Activated T-helper 17 cell treated with anti-CD3 and anti-CD28 coated beads, Interleukin-2, amount 50 U/mL, for 72 hours (primary cell): ENCODE measurements around the gene ERBB4. TPM values are rescaled to one million over a fixed set of nuclear protein-coding genes. Genes with fewer than 3 reads are reported as not detected.

Experiments used
- ATAC-seq: fragments of 150-1000 bp; cut with Tn5 transposase; replicated peaks from 2 replicates; pipeline ENCODE4 v1.10.0; 2021; ENCODE audit warnings: mild to moderate bottlenecking, moderate library complexity
- H3K27ac Mint-ChIP-seq: one replicate; pipeline ENCODE4 v1.8.0; 2022; ENCODE audit warnings: mixed read lengths
- H3K27me3 Mint-ChIP-seq: one replicate; pipeline ENCODE4 v1.8.0; 2022; ENCODE audit warnings: mixed read lengths
- H3K36me3 Mint-ChIP-seq: one replicate; pipeline ENCODE4 v1.8.0; 2022; ENCODE audit warnings: low read depth, mild to moderate bottlenecking, mixed read lengths
- H3K4me1 Mint-ChIP-seq: one replicate; pipeline ENCODE4 v1.8.0; 2022; ENCODE audit warnings: mixed read lengths
- H3K4me3 Mint-ChIP-seq: one replicate; pipeline ENCODE4 v1.8.0; 2022; ENCODE audit warnings: mild to moderate bottlenecking, mixed read lengths
- H3K9me3 Mint-ChIP-seq: one replicate; pipeline ENCODE4 v1.8.0; 2022; ENCODE audit warnings: mixed read lengths
- total RNA-seq, 2 donors: library from RNA; stranded (reverse); gene quantifications; one replicate each; pipeline ENCODE4 v1.2.3, GENCODE V29; 2022

The ERBB4 gene
- total RNA-seq, 2 donors from 2014 or later, result not detected

- Mint-ChIP-seq H3K4me3 (no peak overlapping the region), H3K27me3 (no peaks in the 10 kb centered on the region), H3K4me1 (no peaks in the 10 kb centered on the region), H3K9me3 (no peaks in the 10 kb centered on the region), H3K36me3 (no peaks in the 10 kb centered on the region), H3K27ac (no peak overlapping the region)
- ATAC-seq, result no peak
These were observed 596.4 kb downstream of the ERBB4 start for GRCh38 chr2:211942153-211942552.

GRCh38 chr2:211941216-211941747 is 597.3 kb downstream of the ERBB4 start:
- Mint-ChIP-seq H3K36me3 (no peaks in the 10 kb centered on the region), H3K27me3 (no peaks in the 10 kb centered on the region), H3K4me3 (no peak overlapping the region), H3K4me1 (no peaks in the 10 kb centered on the region), H3K27ac (no peak overlapping the region), H3K9me3 (no peaks in the 10 kb centered on the region)
- ATAC-seq, result no peak

GRCh38 chr2:211939177-211939576 is 599.4 kb downstream of the ERBB4 start:
- no peak overlapping the region for H3K4me3 Mint-ChIP-seq
- no peaks in the 10 kb centered on the region for H3K27me3 Mint-ChIP-seq
- no peak for ATAC-seq
- no peaks in the 10 kb centered on the region for H3K4me1 Mint-ChIP-seq
- H3K27ac Mint-ChIP-seq, result no peak overlapping the region
- H3K36me3 Mint-ChIP-seq, result no peaks in the 10 kb centered on the region
- H3K9me3 Mint-ChIP-seq, result no peaks in the 10 kb centered on the region

GRCh38 chr2:211934811-211935210 is 603.8 kb downstream of the ERBB4 start:
- no peak overlapping the region for H3K27ac Mint-ChIP-seq
- no peak overlapping the region for H3K4me3 Mint-ChIP-seq
- H3K9me3 Mint-ChIP-seq, result no peaks in the 10 kb centered on the region
- H3K27me3 Mint-ChIP-seq, result no peaks in the 10 kb centered on the region
- no peak for ATAC-seq
- no peaks in the 10 kb centered on the region for H3K36me3 Mint-ChIP-seq
- H3K4me1 Mint-ChIP-seq, result no peaks in the 10 kb centered on the region

GRCh38 chr2:211931314-211931713 is 607.3 kb downstream of the ERBB4 start:
- Mint-ChIP-seq H3K4me1 (no peaks in the 10 kb centered on the region), H3K27me3 (no peaks in the 10 kb centered on the region), H3K27ac (no peak overlapping the region), H3K4me3 (no peak overlapping the region), H3K9me3 (no peaks in the 10 kb centered on the region), H3K36me3 (no peaks in the 10 kb centered on the region)
- ATAC-seq, result no peak

- ATAC-seq, result no peak
- no peak overlapping the region for H3K27ac Mint-ChIP-seq
- no peaks in the 10 kb centered on the region for H3K27me3 Mint-ChIP-seq
- no peaks in the 10 kb centered on the region for H3K9me3 Mint-ChIP-seq
- H3K4me1 Mint-ChIP-seq, result no peaks in the 10 kb centered on the region
- H3K36me3 Mint-ChIP-seq, result no peaks in the 10 kb centered on the region
- H3K4me3 Mint-ChIP-seq, result no peak overlapping the region
These were observed 608.3 kb downstream of the ERBB4 start for GRCh38 chr2:211930331-211930730.

GRCh38 chr2:211928201-211928600 is 610.4 kb downstream of the ERBB4 start:
- ATAC-seq, result no peak
- no peak overlapping the region for H3K27ac Mint-ChIP-seq
- no peak overlapping the region for H3K4me3 Mint-ChIP-seq
- H3K36me3 Mint-ChIP-seq, result no peaks in the 10 kb centered on the region
- H3K4me1 Mint-ChIP-seq, result no peaks in the 10 kb centered on the region
- no peaks in the 10 kb centered on the region for H3K27me3 Mint-ChIP-seq
- no peaks in the 10 kb centered on the region for H3K9me3 Mint-ChIP-seq

- Mint-ChIP-seq H3K27me3 (no peaks in the 10 kb centered on the region), H3K9me3 (peaks cover 5% of the 10 kb centered on the region), H3K27ac (no peak overlapping the region), H3K4me3 (no peak overlapping the region), H3K4me1 (no peaks in the 10 kb centered on the region), H3K36me3 (no peaks in the 10 kb centered on the region)
- ATAC-seq, result no peak
These were observed 615.6 kb downstream of the ERBB4 start for GRCh38 chr2:211923019-211923418.

GRCh38 chr2:211903961-211904360 is 634.6 kb downstream of the ERBB4 start:
- H3K9me3 Mint-ChIP-seq, result no peaks in the 10 kb centered on the region

GRCh38 chr2:211901226-211901846 is 637.3 kb downstream of the ERBB4 start:
- no peaks in the 10 kb centered on the region for H3K36me3 Mint-ChIP-seq
- no peak overlapping the region for H3K27ac Mint-ChIP-seq
- no peaks in the 10 kb centered on the region for H3K4me1 Mint-ChIP-seq
- peaks cover 4% of the 10 kb centered on the region for H3K9me3 Mint-ChIP-seq
- no peak for ATAC-seq
- no peaks in the 10 kb centered on the region for H3K27me3 Mint-ChIP-seq
- H3K4me3 Mint-ChIP-seq, result no peak overlapping the region

More at GRCh38 chr2:211903961-211904360, 634.6 kb downstream of the ERBB4 start:
- Mint-ChIP-seq H3K36me3 (no peaks in the 10 kb centered on the region), H3K4me3 (no peak overlapping the region), H3K27me3 (no peaks in the 10 kb centered on the region), H3K4me1 (no peaks in the 10 kb centered on the region), H3K27ac (no peak overlapping the region)
- no peak for ATAC-seq

- H3K27ac Mint-ChIP-seq, result no peak overlapping the region
- no peaks in the 10 kb centered on the region for H3K36me3 Mint-ChIP-seq
- ATAC-seq, result no peak
- no peak overlapping the region for H3K4me3 Mint-ChIP-seq
- no peaks in the 10 kb centered on the region for H3K27me3 Mint-ChIP-seq
- H3K4me1 Mint-ChIP-seq, result no peaks in the 10 kb centered on the region
- peaks cover 12% of the 10 kb centered on the region for H3K9me3 Mint-ChIP-seq
These were observed 638.1 kb downstream of the ERBB4 start for GRCh38 chr2:211900518-211900917.

- Mint-ChIP-seq H3K9me3 (peaks cover 14% of the 10 kb centered on the region), H3K27ac (no peak overlapping the region), H3K36me3 (no peaks in the 10 kb centered on the region), H3K27me3 (no peaks in the 10 kb centered on the region), H3K4me1 (no peaks in the 10 kb centered on the region), H3K4me3 (no peak overlapping the region)
- ATAC-seq, result no peak
These were observed 638.6 kb downstream of the ERBB4 start for GRCh38 chr2:211900000-211900399.

- Mint-ChIP-seq H3K27me3 (no peaks in the 10 kb centered on the region), H3K4me3 (no peak overlapping the region), H3K9me3 (peaks cover 14% of the 10 kb centered on the region), H3K4me1 (no peaks in the 10 kb centered on the region), H3K27ac (no peak overlapping the region), H3K36me3 (no peaks in the 10 kb centered on the region)
- ATAC-seq, result no peak
These were observed 639.9 kb downstream of the ERBB4 start for GRCh38 chr2:211898702-211899101.

GRCh38 chr2:211881449-211881848 is 657.2 kb downstream of the ERBB4 start:
- no peaks in the 10 kb centered on the region for H3K4me1 Mint-ChIP-seq
- H3K27ac Mint-ChIP-seq, result no peak overlapping the region
- peaks cover 13% of the 10 kb centered on the region for H3K9me3 Mint-ChIP-seq
- no peaks in the 10 kb centered on the region for H3K36me3 Mint-ChIP-seq
- H3K4me3 Mint-ChIP-seq, result no peak overlapping the region
- H3K27me3 Mint-ChIP-seq, result no peaks in the 10 kb centered on the region
- no peak for ATAC-seq

- Mint-ChIP-seq H3K4me3 (no peak overlapping the region), H3K27ac (no peak overlapping the region), H3K27me3 (no peaks in the 10 kb centered on the region), H3K36me3 (no peaks in the 10 kb centered on the region), H3K9me3 (peaks cover 15% of the 10 kb centered on the region), H3K4me1 (no peaks in the 10 kb centered on the region)
- no peak for ATAC-seq
These were observed 659.3 kb downstream of the ERBB4 start for GRCh38 chr2:211879323-211879722.

- H3K4me1 Mint-ChIP-seq, result no peaks in the 10 kb centered on the region
- H3K27ac Mint-ChIP-seq, result no peak overlapping the region
- no peaks in the 10 kb centered on the region for H3K36me3 Mint-ChIP-seq
- ATAC-seq, result no peak
- no peak overlapping the region for H3K4me3 Mint-ChIP-seq
- no peaks in the 10 kb centered on the region for H3K27me3 Mint-ChIP-seq
- peaks cover 7% of the 10 kb centered on the region for H3K9me3 Mint-ChIP-seq
These were observed 661.5 kb downstream of the ERBB4 start for GRCh38 chr2:211877061-211877460.
